ENCODE results near the gene NOXO1. TPM values are rescaled to one million over a fixed set of nuclear protein-coding genes. Genes with fewer than 3 reads are reported as not detected.
"Not testable (repeated sequence)": the region's sequence is repeated elsewhere in the genome, so short reads cannot be mapped to it uniquely, and the experiment has no call there.

NOXO1 gene
- polyA plus RNA-seq, 1 of the 3 experiments (the other 2 are of a cell fraction): 0.21 TPM

- Histone ChIP-seq H3K27me3 (ENCODE audit: insufficient read depth) (no peaks in the 10 kb centered on the region), H3K79me2 (ENCODE audit: insufficient read depth) (no peaks in the 10 kb centered on the region), H3K4me1 (ENCODE audit: control insufficient read depth in 1 of 2, insufficient read depth in 2 of 2, low read depth in 1 of 2, low read length in 1 of 2) (peaks cover 0 to 10% of the 10 kb centered on the region in 2 experiments; a peak in 2 of 4 replicates), H3K36me3 (replicated peaks in 1 of 2; ENCODE audit: control insufficient read depth in 1 of 2, insufficient read depth in 2 of 2, low read length in 1 of 2) (peaks cover 4 to 14% of the 10 kb centered on the region in 2 experiments), H2AFZ (ENCODE audit: low read depth) (peak overlapping the region; percentile 3; the same call in 1 of the 2 replicates), H4K20me1 (ENCODE audit: insufficient read depth) (no peaks in the 10 kb centered on the region), H3K27ac (ENCODE audit: low read depth in 2 of 2, low read length in 1 of 2) (no peak overlapping the region), H3K9ac (no peak overlapping the region), H3K4me3 (ENCODE audit: low read depth in 2 of 2, low read length in 1 of 2) (peak overlapping the region; percentile 91 to 95; a peak in 3 of 4 replicates), H3F3A (replicated peaks; ENCODE audit: insufficient read depth) (no peaks in the 10 kb centered on the region), H3K9me2 (no peaks in the 10 kb centered on the region), H3K9me3 (no peaks in the 10 kb centered on the region), H3K4me2 (peak overlapping the region; percentile 99)
- POLR2A ChIA-PET: interaction anchor here (0.8 to 1.3 kb wide), 3 partner anchors 12 to 23 kb away, joined by 3 to 7 read pairs (median 5); partner anchors contain the start of gene RPS2
- 85% methylated on average over 18 of the region's 30 CpGs for WGBS (ENCODE audit: low lambda C conversion rate)
- CTCF ChIA-PET: interaction anchor here (0.7 to 2.8 kb wide), 8 partner anchors 9 to 167 kb away, joined by 3 to 18 read pairs (median 4); no protein-coding TSS in a partner anchor
- DNase-seq: peak; percentile 9
- no peak for TF ChIP-seq RFX5 (IDR thresholded peaks at IDR 0.05; ENCODE audit: low read length)
- no peak for TF ChIP-seq TEAD4 (IDR thresholded peaks at IDR 0.05; ENCODE audit: borderline replicate concordance, insufficient read depth)
- no peak for TF ChIP-seq MEF2A (IDR thresholded peaks at IDR 0.05; ENCODE audit: borderline replicate concordance, low read depth)
Measured at GRCh38 chr16:1941162-1942046, 39.9 kb downstream of the NOXO1 start.

- no peak for DNase-seq
- H3K9me2 ChIP-seq: no peaks in the 10 kb centered on the region
- no peaks in the 10 kb centered on the region for H3K9me3 ChIP-seq
- no peak overlapping the region for H3K27ac ChIP-seq (ENCODE audit: low read depth in 2 of 2, low read length in 1 of 2)
- 92% methylated on average over 13 of the region's 23 CpGs for WGBS (ENCODE audit: low lambda C conversion rate)
- ChIA-PET POLR2A (interaction anchor here (0.6 to 1.3 kb wide), 5 partner anchors 13 to 24 kb away, joined by 3 to 7 read pairs (median 5); partner anchors contain the start of genes NDUFB10 and RPS2), CTCF (interaction anchor here (0.9 to 2.8 kb wide), 6 partner anchors 9 to 166 kb away, joined by 3 to 18 read pairs (median 6); no protein-coding TSS in a partner anchor)
- no peaks in the 10 kb centered on the region for H3K27me3 ChIP-seq (ENCODE audit: insufficient read depth)
- H3K4me1 ChIP-seq (ENCODE audit: control insufficient read depth in 1 of 2, insufficient read depth in 2 of 2, low read depth in 1 of 2, low read length in 1 of 2): peaks cover 0 to 10% of the 10 kb centered on the region in 2 experiments; a peak in 2 of 4 replicates
- no peak for TF ChIP-seq EZH2phosphoT487 (IDR thresholded peaks at IDR 0.05; ENCODE audit: borderline replicate concordance, low read depth)
- no peak for TF ChIP-seq USF2 (IDR thresholded peaks at IDR 0.05; ENCODE audit: borderline replicate concordance, low read depth, low read length)
- no peak for TF ChIP-seq GABPA (IDR thresholded peaks at IDR 0.05; ENCODE audit: low read depth)
- TF ChIP-seq FOXM1 (IDR thresholded peaks at IDR 0.05; ENCODE audit: low read depth): no peak
- no peak for TF ChIP-seq RFX5 (IDR thresholded peaks at IDR 0.05; ENCODE audit: low read length)
- no peak for TF ChIP-seq SMC3 (IDR thresholded peaks at IDR 0.05; ENCODE audit: low read depth, low read length)
- no peak for TF ChIP-seq SIN3A (IDR thresholded peaks at IDR 0.05; ENCODE audit: borderline replicate concordance, low read depth, low read length)
- TF ChIP-seq RCOR1 (IDR thresholded peaks at IDR 0.05; ENCODE audit: low read length): no peak
- no peak for TF ChIP-seq FOSL2 (IDR thresholded peaks at IDR 0.05; ENCODE audit: borderline replicate concordance, low read depth)
- TF ChIP-seq JUND (IDR thresholded peaks at IDR 0.05): no peak
- TF ChIP-seq PBX3 (IDR thresholded peaks at IDR 0.05): no peak
- TF ChIP-seq NRF1 (IDR thresholded peaks at IDR 0.05; ENCODE audit: low read depth, low read length): no peak
- TF ChIP-seq YY1 (IDR thresholded peaks at IDR 0.05; ENCODE audit: low read depth): no peak
- H2AFZ ChIP-seq (ENCODE audit: low read depth): no peak overlapping the region
- H3K9ac ChIP-seq: no peak overlapping the region
- no peaks in the 10 kb centered on the region for H3K79me2 ChIP-seq (ENCODE audit: insufficient read depth)
- peaks cover 4 to 14% of the 10 kb centered on the region in 2 experiments for H3K36me3 ChIP-seq (replicated peaks in 1 of 2; ENCODE audit: control insufficient read depth in 1 of 2, insufficient read depth in 2 of 2, low read length in 1 of 2)
- H4K20me1 ChIP-seq (ENCODE audit: insufficient read depth): no peaks in the 10 kb centered on the region
- no peaks in the 10 kb centered on the region for H3F3A ChIP-seq (replicated peaks; ENCODE audit: insufficient read depth)
- H3K4me2 ChIP-seq: no peak overlapping the region
- no peak overlapping the region for H3K4me3 ChIP-seq (ENCODE audit: low read depth in 2 of 2, low read length in 1 of 2)
Measured at GRCh38 chr16:1940273-1941161, 40.8 kb downstream of the NOXO1 start.

GRCh38 chr16:1939833-1940232, 41.4 kb downstream of the NOXO1 start:
- CTCF ChIA-PET: interaction anchor here (0.8 to 2.8 kb wide), 3 partner anchors 11 to 77 kb away, joined by 3 to 18 read pairs (median 7); no protein-coding TSS in a partner anchor
- not testable (repeated sequence) for DNase-seq; H2AFZ ChIP-seq (ENCODE audit: low read depth); H4K20me1 ChIP-seq (ENCODE audit: insufficient read depth); H3K27ac ChIP-seq (ENCODE audit: low read depth in 2 of 2, low read length in 1 of 2); H3K4me3 ChIP-seq (ENCODE audit: low read depth in 2 of 2, low read length in 1 of 2); H3K9me3 ChIP-seq; H3F3A ChIP-seq (replicated peaks; ENCODE audit: insufficient read depth); H3K4me2 ChIP-seq; H3K27me3 ChIP-seq (ENCODE audit: insufficient read depth); H3K9me2 ChIP-seq; H3K79me2 ChIP-seq (ENCODE audit: insufficient read depth); H3K9ac ChIP-seq; H3K4me1 ChIP-seq (ENCODE audit: control insufficient read depth in 1 of 2, insufficient read depth in 2 of 2, low read depth in 1 of 2, low read length in 1 of 2)
- peaks cover 4 to 14% of the 10 kb centered on the region in 2 experiments for H3K36me3 ChIP-seq (replicated peaks in 1 of 2; ENCODE audit: control insufficient read depth in 1 of 2, insufficient read depth in 2 of 2, low read length in 1 of 2)
- POLR2A ChIA-PET: interaction anchor here (0.6 to 0.7 kb wide), 2 partner anchors 20 to 25 kb away, joined by 3 to 7 read pairs; partner anchors contain the start of genes NDUFB10 and RPS2
- WGBS (ENCODE audit: low lambda C conversion rate): 92% methylated on average over 8 of the region's 8 CpGs
